Stimulated activated naive CD4-positive, alpha-beta T cell treated with Interleukin-2 at 50 U/mL for 16 hours (primary cell): ENCODE results near the gene HOXD12.

Experiments
- DNase-seq: peaks from one replicate; lab custom pipeline; 2025; lab: John Stamatoyannopoulos, UW

Gene HOXD12

DNA sequence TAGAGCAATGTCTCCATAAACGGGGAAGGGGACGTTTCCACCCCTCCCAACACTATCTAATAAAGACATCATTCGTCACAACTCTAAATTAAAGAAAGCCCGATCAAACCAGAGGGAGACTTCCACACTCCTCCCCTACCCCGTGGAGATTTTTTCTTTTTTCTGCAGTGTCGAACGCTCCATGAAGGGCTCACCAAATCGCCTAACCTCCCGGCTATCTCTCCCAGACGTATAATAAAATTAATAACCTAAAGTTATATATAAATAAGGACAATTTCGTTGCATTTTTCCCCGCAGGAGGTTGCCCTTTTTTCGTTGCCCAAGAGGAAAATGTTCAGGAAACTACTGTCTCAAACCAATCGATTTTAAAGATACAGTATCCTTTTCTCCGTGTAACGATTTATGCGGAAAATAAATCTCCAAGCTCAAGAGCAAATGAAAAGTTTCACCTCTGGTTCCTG is 18.2 kb upstream of the HOXD12 start:
- no peak for DNase-seq

DNA sequence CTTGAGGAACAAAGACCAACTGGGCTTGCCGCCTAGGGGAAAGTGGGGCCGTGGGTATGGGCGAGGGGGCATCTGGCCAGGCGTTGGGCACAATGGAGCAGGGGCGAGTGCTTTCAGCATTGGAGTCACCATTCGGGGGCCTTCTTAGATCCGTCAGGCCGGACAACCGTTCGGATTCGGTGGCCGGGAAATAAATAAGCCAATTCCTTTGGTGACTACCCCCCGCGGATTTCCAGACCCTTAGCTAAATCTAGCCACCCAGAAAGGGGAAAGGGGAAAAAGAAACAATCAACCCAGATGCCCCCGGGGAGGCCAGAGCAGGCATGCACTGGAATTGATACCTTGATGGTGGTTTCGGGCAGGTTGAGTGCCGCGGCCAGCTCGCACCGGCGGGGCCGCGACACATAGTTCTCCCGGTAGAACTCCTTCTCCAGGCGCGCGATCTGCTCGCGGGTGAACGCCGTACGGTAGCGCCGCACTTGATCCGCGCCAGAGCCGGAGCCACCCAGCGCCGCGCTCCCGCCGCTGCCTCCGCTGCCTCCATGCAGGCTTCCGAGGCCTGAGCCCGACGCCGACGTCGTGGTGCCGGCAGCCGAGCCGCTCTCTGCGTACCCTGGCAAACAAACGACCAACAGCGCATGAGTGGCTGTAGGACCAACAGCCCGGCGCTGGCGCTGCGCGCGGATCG is 17.6 kb upstream of the HOXD12 start:
- DNase-seq: no peak

DNA sequence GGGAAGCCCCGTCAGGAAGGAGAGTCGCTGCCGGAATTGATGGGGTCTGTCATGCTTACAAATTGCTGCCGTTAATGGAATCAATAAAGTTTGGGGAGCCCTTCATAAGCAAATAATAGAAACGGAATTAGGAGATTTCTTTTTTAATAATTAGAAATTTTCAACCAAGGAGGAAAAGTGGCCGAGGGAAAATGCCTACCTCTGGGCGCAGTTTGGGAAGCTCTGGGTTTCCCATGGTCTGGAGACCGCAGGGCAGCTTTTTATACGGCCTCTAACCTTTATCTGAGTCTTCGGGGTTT is 17.1 kb upstream of the HOXD12 start:
- DNase-seq: no peak

DNA sequence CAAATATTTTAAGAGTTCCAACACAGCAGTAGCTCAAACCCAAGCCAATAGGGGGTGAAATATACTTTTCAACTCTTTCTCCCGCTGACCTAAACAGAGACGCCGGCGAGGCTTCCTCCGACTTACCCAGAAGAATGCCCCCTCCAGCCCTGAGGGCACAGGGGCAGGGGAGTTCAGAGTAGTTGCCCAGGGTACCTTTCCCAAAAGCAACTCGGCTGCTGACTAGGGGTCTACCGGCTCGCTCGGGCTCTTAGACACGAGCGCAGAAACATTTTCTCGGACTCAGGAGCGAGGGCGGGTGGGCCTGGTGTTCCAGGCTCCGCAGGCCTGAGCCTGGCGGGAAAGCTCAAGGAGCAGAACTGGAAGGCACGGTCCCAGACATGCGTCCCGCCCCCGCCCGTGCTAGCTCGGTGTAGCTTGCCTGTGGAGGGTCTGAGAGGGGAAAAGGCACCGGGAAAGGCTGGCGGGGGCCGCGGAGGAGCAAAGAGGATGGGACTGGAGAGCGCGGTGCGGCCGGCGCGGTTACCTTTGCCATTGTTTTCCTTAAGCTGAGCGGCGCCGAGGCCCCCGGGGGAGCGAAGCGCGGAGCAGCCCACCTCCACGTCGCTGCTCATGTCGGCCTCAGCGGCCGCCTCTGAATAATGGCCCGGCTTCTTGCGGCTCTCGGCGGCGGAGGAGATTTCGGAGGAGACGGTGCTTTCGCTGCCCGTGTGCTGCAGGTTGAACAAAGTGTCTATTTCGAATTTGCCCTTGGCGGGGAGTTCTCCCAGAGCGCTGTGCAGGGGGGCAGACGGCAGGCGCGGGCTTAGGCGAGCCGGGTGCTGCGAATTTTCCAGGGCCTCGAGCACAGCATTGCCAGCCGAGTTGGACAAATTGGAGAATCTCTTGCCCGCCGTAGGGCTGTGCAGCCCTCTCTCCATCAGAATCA is 16.5 kb upstream of the HOXD12 start:
- DNase-seq: no peak

DNA sequence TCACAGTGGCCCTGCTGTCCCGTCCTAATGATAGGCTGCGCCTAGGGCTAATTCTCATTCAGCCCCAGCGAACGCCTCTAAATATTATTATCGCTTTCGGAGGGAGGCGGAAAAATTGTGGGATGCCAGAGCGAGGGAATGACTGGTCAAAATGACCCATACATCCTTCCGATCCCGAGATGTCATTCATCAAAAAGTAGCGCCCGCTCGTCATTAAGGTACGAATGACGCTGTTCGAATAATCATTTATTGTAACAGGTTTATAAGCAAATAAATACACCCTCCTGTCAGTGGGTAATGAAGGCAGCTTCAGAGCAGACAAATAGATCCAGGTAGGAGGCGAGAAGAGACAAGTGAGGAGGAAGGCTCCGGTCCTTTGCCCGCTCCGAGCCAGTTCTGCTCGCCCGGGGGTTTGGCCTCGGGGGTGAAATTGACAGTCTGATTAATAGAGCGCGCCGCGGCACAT is 15.8 kb upstream of the HOXD12 start, which contains the start of gene EVX2:
Gene EVX2, minus strand, starts transcription at position 167 of the 466 bp plus-strand sequence. CDS start 186 bp downstream, outside the sequence.
- no peak for DNase-seq

DNA sequence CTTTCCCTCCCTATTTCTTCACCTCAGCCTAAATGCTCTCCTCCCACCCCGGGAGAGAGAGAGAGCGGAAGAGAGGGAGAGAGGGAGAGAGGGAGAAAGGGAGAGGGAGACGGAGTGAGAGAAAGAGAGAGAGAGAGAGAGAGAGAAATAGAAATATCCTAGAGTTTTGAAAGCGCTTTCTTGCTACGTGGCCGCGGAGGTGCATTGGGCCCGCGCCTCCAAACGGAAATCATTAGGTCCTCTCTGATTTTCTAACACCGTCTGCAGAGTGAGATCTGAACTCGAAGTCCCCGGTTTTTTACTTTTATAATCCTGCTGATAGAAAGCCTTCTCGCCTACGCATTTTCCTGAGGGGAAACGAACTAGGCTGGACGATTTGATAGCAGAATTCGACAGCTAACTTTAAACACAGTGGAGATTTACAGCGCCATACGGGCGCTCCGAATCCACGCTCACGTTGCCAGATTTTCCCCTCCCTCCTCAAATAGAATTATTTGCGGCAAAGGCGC is 14.9 kb upstream of the HOXD12 start:
- DNase-seq: no peak

DNA sequence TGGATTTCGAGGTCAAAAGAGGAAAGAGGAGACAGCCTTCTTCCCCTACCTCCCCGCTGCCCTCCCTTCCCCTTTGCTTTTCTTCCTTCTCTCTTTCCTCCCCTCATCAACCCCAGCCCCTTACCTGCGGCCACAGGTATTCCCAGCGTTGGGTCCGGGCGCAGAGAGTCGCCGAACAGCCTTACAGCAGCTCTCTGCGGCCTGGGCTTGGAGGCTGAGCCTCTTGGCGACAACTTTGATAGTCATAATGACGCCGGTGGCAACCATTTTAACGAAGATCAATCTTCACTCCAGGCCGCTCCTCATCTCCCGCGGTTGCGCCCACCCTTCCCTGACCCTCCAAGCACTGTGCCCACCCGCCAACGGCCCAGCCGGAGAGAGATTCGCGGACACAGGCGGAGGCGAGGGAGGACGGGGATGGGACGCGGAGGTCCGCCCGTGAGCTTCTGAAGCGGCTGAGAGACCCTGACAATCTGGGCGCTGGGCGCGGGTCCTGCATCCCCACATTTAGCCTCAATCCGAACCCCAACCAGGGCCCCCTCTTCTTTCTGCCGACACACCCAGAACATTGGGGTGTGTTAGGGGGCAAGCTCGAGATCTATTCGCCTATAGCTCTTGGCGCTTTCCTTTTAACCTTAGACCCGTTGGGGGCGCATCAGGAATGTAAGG is 14.3 kb upstream of the HOXD12 start:
- DNase-seq: no peak

DNA sequence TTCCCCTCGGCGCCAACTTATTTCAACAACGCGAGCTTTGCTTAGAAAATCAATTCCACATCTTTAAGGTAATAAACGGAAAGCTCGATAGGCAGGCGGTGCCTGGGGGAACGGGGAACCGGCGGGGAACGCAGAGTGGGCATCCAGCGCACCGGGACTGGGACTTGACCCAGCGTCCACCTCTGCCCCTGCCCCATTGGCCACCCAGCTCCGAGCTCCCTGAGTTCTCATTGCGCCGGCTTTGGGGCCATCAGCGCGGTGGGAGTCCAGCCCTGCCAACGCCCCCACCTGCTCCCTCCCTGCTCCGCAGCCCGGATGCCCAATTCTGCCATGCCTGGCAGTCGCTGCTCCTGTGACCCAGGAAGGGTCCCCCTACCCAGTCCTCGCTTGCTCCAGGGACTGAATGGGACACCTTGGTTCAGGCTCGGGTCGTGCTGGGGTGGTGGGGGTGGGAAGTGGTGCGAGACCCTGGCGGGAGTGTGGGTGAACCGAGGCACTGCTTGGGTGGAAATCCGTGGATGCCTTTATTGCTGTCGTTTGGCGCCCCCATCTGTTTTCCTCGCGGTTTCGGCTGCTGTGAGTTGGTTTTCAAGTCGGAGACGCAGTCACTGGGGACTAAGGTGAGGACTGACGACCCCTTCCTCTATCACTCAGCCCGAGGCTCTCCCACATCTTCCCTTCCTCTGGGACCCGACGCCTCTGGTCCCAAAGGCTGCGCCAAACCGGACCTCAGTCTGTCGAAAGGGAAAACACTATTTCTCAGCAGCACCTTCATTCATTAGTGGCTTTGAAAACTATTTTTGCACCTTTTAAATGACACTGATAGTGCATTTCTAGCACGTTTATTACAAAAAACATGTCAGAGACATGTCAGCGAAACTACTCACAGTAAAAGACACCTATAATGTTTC is 13.5 kb upstream of the HOXD12 start:
- DNase-seq: no peak

DNA sequence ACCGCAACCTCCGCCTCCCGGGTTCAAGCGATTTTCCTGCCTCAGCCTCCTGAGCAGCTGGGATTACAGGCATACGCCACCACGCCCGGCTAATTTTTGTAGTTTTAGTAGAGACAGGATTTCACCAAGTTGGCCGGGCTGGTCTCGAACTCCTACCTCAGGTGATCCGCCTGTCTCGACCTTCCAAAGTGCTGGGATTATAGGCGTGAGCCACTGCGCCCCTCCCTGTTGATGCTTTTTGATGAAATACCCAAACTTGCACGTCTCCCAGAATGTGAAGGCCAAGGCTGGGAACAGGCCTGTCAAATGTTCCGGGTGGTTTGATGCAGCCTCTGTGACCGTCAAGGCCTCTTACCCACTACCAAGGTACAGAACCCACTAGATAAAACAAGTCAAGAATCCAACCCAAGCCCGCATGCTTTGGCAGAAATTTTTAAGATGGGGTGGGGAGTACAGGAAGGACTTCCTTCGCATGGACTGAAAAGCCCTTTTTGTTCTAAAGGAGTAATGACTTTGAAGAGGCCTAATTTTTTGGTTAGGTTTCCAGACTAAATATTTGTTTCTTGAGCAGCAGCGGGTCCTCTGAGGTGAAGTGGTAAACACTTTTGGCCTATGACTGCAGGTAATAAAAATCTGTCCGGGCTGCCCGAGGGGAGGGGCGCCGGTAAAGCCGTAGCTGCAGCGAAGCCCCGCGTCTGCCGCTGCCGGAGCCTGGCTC is 12.1 kb upstream of the HOXD12 start:
- DNase-seq: no peak

DNA sequence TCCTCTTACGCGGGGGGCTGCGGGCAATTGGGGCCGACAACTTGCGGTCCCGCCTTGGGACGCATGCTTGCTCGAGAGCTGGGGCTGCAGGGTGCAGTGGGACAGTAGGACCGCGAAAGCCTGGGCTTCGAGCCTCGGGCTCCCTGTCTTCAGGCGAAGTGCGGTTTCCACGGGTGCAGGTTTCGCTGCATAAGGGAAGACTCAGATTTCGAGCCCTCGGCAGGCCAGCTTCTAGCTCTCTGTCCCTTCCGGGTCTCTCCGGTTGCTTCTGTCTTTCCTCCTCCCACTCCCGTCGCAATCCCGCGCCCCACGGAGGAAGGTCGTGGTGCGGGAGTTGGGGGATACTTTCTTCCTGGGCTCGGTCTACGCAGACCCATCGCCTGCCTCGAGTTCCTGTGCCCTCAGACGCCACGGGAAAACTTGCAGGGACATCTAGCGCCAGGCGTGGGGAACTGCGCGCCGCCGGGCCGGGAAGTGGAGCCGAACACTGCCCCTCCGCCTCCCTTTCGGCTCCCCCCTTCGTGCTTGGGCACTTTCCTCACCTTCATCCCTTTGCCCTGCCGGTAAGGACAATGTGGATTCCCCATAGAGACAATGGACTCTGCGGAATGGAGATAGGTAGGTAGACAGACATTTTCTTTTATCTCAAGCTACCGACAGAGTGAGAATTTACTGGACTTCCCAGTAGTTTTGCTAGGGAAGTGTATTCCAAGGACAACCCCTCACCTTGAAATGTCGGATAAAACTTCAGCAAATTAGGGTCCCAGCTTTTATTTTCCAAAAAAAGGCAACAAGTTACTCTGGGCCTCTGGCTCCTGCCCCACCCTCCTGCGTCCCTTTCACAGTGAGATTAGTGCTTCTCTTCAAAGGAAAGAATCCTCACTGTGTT is 11.3 kb upstream of the HOXD12 start:
- DNase-seq: no peak

DNA sequence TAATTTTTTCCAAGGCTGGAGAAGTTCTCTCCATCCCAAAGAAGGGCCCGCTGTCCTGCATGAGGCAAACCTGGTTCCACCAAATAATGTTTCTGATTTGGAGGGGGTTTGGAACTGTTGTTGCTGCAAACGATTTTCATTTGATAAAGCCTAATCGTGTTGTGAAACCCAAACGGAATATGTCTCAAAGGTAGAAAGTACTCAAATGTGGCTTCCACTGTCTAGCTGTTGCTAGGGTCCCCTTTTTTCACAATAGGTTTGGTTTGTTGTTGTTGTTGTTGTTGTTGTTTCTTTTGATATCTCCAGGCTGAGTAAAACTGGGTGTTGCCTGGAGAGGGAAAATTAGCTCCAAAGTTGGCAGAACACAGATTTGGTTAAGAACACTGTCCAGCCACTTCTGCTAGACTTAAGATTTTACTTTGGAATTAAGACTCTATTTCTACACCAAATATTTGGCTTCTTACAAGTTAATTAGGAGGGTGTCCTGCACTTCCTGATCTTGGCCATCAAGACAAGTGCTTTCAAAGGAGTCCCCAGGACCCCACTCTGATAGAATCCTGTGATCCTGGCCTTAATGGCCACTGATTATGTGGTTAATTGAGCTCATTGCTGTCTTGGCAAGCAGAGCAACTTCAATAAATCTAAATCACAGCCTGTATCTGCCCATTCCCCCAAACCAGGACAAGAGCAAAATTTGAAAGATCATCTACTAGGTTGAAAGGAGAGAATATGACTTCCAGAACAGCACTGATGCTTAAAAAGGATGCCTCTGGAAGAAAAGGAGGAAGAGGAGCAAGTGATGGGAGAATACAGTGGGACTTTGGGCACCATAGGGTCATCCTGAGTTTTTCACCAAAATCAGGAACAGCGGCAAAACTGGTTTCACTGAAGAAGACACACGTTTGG is 10.4 kb upstream of the HOXD12 start:
- no peak for DNase-seq

DNA sequence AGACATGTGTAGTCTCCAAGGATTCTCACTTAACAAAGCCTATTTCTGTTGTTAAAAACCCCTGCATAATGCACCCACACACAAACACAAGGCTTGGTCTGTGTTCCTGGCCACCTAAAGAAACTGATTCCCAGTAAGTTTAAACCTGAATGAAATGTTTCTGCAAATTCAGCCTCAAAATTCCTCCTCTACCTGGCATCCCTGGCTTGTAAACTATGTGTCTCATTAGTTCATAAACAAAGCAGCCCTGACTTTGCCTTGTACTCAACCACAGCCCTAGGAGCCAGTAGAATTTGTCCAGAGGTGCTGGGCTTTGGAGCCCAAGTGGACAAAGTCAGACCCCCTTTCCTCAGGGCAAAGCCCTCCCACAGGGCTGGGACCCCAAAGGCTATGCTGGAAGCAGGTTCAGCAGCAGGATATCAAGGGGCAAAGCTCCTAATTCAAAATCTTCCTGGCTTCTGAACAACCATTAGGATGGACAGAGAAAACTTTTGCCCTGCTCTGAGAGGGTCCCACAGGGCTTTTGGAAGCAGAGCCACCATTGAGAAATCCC is 9.7 kb upstream of the HOXD12 start:
- DNase-seq: no peak

DNA sequence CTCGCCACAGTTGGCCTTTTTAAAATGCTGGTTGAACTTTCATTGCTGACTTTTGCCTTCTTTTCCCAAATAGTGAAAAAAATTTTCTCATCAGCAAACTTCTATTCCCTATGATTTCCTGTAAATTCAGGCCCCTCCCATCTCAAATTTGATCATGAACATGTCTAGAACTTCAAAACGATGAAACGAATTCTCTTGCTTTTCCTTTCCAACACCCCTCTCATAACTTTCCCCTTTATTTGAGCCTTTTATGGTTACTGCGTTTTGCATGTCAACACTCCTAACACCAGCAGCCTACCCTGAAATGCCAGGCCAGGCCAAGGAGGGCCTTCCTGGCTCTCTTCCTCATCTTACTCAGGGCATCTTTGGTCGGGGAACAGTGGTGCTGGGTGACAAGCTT is 8.7 kb upstream of the HOXD12 start:
- no peak for DNase-seq

DNA sequence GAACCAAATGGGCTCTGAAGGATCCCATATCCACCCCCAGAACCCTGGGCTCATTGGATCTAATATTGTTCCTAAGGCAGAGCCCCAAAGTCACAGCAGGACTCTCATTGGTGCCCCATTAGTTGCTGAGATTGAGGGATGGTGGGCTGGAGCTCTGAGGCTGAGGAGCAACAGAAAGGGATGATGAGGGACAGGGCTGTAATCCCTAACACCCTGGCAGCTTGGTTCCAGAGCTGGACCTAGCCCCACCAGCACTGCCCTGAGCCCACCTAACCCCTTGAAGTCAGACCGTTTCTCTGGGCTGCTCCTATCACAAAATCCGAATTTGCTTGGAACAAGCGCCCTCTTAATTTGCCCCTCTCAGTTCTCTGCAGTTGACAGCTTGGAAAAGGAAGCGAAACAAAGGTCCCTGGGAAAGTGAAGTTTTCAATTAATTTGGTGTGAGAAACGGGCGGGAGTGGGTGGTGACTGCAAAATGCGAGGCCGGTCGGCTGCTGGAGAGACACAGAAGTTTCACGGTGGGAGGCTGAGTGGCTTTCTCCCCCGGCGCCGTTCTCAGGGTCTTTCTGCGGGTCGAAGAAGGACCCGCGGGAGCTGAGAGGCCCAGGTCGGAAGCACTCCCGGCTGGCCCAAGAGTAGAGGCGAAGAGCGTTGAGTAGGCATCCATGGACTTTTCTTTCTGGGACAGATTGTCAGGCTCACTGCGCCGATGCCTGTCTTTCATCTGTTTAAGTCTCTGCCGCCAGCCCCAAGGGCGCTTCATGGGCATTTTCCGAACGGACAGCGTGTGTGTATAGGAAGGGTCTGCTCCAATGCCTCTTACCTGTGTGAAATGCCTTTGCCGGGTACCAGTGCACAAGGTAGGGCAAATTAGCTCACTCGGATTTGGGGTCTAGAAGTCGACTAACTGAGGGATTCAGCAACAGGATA is 8.0 kb upstream of the HOXD12 start:
- DNase-seq: no peak

DNA sequence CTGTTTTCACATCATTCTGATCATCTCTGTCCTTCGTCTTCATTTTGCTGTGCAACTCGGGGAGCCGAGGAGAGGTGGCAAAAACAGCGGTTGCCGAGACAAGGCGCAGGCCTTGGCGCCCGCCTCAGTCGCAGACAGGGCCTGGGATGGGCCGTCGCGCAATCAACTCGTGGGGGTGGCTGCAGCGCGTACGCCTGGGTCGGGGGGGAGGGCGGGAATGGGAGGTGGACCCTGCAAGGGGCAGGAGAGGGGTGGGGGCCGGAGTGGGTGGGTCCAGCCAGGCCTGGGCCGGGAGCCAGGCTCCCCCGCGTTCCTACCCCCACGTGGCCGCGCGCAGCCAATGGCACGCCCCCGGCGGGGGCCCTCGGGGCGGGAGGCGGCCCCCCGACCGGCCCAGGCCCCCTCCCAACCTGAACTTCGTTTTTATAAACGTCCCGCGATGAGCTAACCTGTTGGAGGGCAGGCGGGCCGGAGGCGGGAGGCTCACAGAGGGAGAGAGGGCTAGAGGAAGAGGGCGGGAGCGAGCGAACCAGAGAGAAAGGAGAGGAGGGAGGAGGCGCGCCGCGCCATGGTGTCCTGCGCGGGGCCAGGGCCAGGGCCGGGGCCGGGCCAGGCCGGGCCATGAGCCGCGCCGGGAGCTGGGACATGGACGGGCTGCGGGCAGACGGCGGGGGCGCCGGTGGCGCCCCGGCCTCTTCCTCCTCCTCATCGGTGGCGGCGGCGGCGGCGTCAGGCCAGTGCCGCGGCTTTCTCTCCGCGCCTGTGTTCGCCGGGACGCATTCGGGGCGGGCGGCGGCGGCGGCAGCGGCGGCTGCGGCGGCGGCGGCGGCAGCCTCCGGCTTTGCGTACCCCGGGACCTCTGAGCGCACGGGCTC is 7.1 kb upstream of the HOXD12 start, which contains the start of gene HOXD13:
Gene HOXD13, plus strand, starts transcription at position 452 of the 875 bp plus-strand sequence. Its CDS starts 170 bp downstream, at position 622.
- DNase-seq: no peak
